CD4-positive, alpha-beta T cell (primary cell): ENCODE results near the gene MAPKAP1. TPM values are rescaled to one million over a fixed set of nuclear protein-coding genes. Genes with fewer than 3 reads are reported as not detected.

Source experiments
- ATAC-seq: fragments of 200-7000 bp; cut with Tn5 transposase; one replicate; pipeline ENCODE4 v1.10.0; 2022; ENCODE audit warnings: mild to moderate bottlenecking; ENCODE audit not compliant: poor library complexity
- CTCF ChIA-PET: fragments of 350-600 bp; sonication (Branson Sonifier 250); formaldehyde crosslinking; loops from one replicate; lab custom pipeline; 2021; ENCODE audit warnings: antibody characterized with exemption, inconsistent platforms; lab: Charles Lee
- POLR2A ChIA-PET: fragments of 350-600 bp; sonication (Branson Sonifier 250); formaldehyde crosslinking; loops from one replicate; lab custom pipeline; 2021; ENCODE audit warnings: antibody characterized with exemption, inconsistent platforms; lab: Charles Lee
- DNase-seq, 14 experiments: peaks; one replicate each; pipeline ENCODE4 v3.0.0-alpha.2; 2013 to 2020; ENCODE audit warnings: mixed read lengths in 2 of 14
- H3K27ac ChIP-seq, 2 donors: one replicate each; pipeline versions ENCODE4 v1.5.1 to v1.7.0; 2013; ENCODE audit warnings: low read length in 2 of 2, low read depth in 1 of 2, mild to moderate bottlenecking in 1 of 2
- H3K27me3 ChIP-seq, 2 experiments: 1 replicate in 1 of 2; 2 replicates in 1 of 2; pipeline versions ENCODE4 v1.6.1 to v1.7.0; 2013; ENCODE audit warnings: low read length in 2 of 2, control low read depth in 1 of 2, mild to moderate bottlenecking in 1 of 2, moderate library complexity in 1 of 2; ENCODE audit not compliant: insufficient read depth in 2 of 2, control insufficient read depth in 1 of 2
- H3K36me3 ChIP-seq: one replicate; pipeline ENCODE4 v1.6.1; 2013; ENCODE audit warnings: low read length, control low read depth; ENCODE audit not compliant: insufficient read depth
- H3K4me1 ChIP-seq: one replicate; pipeline ENCODE4 v1.6.1; 2013; ENCODE audit warnings: low read length, control low read depth; ENCODE audit not compliant: insufficient read depth
- H3K4me3 ChIP-seq: one replicate; pipeline ENCODE4 v1.5.1; 2013; ENCODE audit warnings: mild to moderate bottlenecking, low read length, moderate library complexity
- H3K9me3 ChIP-seq, 2 experiments: 1 replicate in 1 of 2; 2 replicates in 1 of 2; pipeline versions ENCODE4 v1.6.1 to v1.7.0; 2013; ENCODE audit warnings: low read length in 2 of 2, mild to moderate bottlenecking in 2 of 2, control low read depth in 1 of 2, moderate library complexity in 1 of 2; ENCODE audit not compliant: control insufficient read depth in 1 of 2, insufficient read depth in 1 of 2
- H3K27ac Mint-ChIP-seq: one replicate; pipeline ENCODE4 v1.8.0; 2020; ENCODE audit warnings: mixed read lengths
- H3K27me3 Mint-ChIP-seq: one replicate; pipeline ENCODE4 v1.8.0; 2021; ENCODE audit warnings: mixed read lengths
- H3K36me3 Mint-ChIP-seq: one replicate; pipeline ENCODE4 v1.8.0; 2021; ENCODE audit warnings: low read depth, mixed read lengths
- H3K4me1 Mint-ChIP-seq: one replicate; pipeline ENCODE4 v1.8.0; 2021; ENCODE audit warnings: low read depth, mixed read lengths
- H3K4me3 Mint-ChIP-seq: one replicate; pipeline ENCODE4 v1.8.0; 2020; ENCODE audit warnings: mild to moderate bottlenecking, mixed read lengths
- H3K9me3 Mint-ChIP-seq: one replicate; pipeline ENCODE4 v1.8.0; 2020; ENCODE audit warnings: mixed read lengths
- CTCF ChIP-seq: fragments of 200-600 bp; IDR thresholded peaks from one replicate; pipeline ENCODE4 v1.8.0; 2022; ENCODE audit warnings: antibody characterized with exemption, mild to moderate bottlenecking
- intact Hi-C, 2 experiments: fragments of 100-400 bp; cut with DNase I in 1 of 2; cut with micrococcal nuclease in 1 of 2; formaldehyde crosslinking; loops; one replicate each; pipeline versions ENCODE4 v1.15.1 to v1.9.0; 2023 to 2025; cut with DNase I, micrococcal nuclease
- total RNA-seq, 174 experiments: library from RNA in 2 of 174; stranded (reverse) in 2 of 174; gene quantifications; one replicate each; pipeline ENCODE4 v1.2.3 and lab custom pipeline; 2021 to 2026

Gene MAPKAP1
- total RNA-seq, 2 experiments from 2014 or later: 40.3 to 44.9 TPM

- no peak overlapping the region for H3K4me3 Mint-ChIP-seq
- H3K9me3 Mint-ChIP-seq: no peaks in the 10 kb centered on the region
- peaks cover 4% of the 10 kb centered on the region for H3K4me1 Mint-ChIP-seq
- no peak for DNase-seq
- no peaks in the 10 kb centered on the region for H3K27me3 Mint-ChIP-seq
- ATAC-seq: no peak
- ChIA-PET CTCF (no interaction called here), POLR2A (no interaction called here)
- no peak overlapping the region for H3K27ac ChIP-seq
- intact Hi-C loops: no loop called here
- H3K9me3 ChIP-seq: no peaks in the 10 kb centered on the region
- no peak overlapping the region for H3K4me3 ChIP-seq
- no peak for TF ChIP-seq CTCF
- peaks cover 21% of the 10 kb centered on the region for H3K36me3 ChIP-seq
- no peaks in the 10 kb centered on the region for H3K4me1 ChIP-seq
- no peaks in the 10 kb centered on the region for H3K27me3 ChIP-seq
- H3K36me3 Mint-ChIP-seq: peaks cover 52% of the 10 kb centered on the region
- H3K27ac Mint-ChIP-seq: no peak overlapping the region
These were observed 222.4 kb downstream of the MAPKAP1 start for GRCh38 chr9:125484350-125485282.

GRCh38 chr9:125483697-125484096 lies 223.3 kb downstream of the MAPKAP1 start:
- ChIA-PET CTCF (no interaction called here), POLR2A (no interaction called here)
- H3K4me3 ChIP-seq: no peak overlapping the region
- Mint-ChIP-seq H3K9me3 (no peaks in the 10 kb centered on the region), H3K4me1 (no peaks in the 10 kb centered on the region), H3K27ac (no peak overlapping the region), H3K36me3 (peaks cover 53% of the 10 kb centered on the region), H3K27me3 (no peaks in the 10 kb centered on the region), H3K4me3 (no peak overlapping the region)
- ATAC-seq: no peak
- no peaks in the 10 kb centered on the region for H3K27me3 ChIP-seq
- H3K9me3 ChIP-seq: no peaks in the 10 kb centered on the region
- intact Hi-C loops: no loop called here
- no peak overlapping the region for H3K27ac ChIP-seq
- no peak for TF ChIP-seq CTCF
- H3K4me1 ChIP-seq: no peaks in the 10 kb centered on the region
- DNase-seq: no peak
- H3K36me3 ChIP-seq: peaks cover 21% of the 10 kb centered on the region

DNA sequence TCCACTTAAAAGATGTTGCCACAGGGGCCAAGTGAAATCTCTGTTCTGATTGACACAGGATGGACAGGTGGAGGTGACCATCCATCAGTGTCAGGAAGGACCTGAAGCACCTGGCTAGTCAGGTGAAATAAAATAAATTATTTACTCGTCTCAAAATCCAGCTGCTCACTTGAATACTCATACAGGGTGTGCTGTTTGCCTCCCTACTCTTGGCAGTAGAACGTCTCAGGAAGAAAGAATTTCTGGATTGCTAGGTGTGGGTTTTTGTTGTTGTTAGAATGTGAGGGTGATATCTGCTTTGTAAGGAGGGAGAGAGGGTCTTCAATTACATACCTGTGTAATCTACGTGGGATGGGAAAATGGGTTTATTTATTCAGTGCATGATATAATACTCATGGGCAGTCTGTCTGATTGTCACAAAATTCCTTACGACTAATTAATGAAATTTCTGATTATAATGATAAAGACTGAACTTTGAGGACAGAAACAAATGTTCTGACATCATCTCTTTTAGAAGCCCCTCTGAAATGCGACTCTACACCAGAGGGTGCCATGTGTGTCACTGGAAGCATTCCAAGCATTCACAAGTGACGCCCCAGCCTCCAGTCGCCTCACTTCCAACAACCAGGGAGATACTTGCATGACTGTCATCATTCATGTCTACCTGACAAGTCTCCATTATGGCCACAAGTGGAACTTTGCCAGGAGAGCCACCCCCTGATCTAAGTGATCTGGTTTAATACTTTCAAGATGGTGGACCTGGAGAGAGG lies 227.0 kb downstream of the MAPKAP1 start:
- Mint-ChIP-seq H3K36me3 (peaks cover 83% of the 10 kb centered on the region), H3K27me3 (no peaks in the 10 kb centered on the region), H3K4me3 (no peak overlapping the region), H3K9me3 (no peaks in the 10 kb centered on the region), H3K4me1 (no peaks in the 10 kb centered on the region), H3K27ac (no peak overlapping the region)
- no peak for TF ChIP-seq CTCF
- H3K36me3 ChIP-seq: peaks cover 38% of the 10 kb centered on the region
- H3K9me3 ChIP-seq: no peaks in the 10 kb centered on the region
- H3K4me3 ChIP-seq: no peak overlapping the region
- no peaks in the 10 kb centered on the region for H3K27me3 ChIP-seq
- DNase-seq: no peak
- no peaks in the 10 kb centered on the region for H3K4me1 ChIP-seq
- CTCF ChIA-PET: no interaction called here
- no peak overlapping the region for H3K27ac ChIP-seq
- ATAC-seq: no peak
- intact Hi-C loops: no loop called here
- POLR2A ChIA-PET: no interaction called here
